ENCODE measurements around the gene FADS6. TPM values are rescaled to one million over a fixed set of nuclear protein-coding genes. Genes with fewer than 3 reads are reported as not detected.

Gene FADS6
- total and polyA plus RNA-seq, 2 of the 13 experiments (the other 11 are each of a cell fraction or from before 2014, with no cell fraction given), result 0.11 TPM

DNA sequence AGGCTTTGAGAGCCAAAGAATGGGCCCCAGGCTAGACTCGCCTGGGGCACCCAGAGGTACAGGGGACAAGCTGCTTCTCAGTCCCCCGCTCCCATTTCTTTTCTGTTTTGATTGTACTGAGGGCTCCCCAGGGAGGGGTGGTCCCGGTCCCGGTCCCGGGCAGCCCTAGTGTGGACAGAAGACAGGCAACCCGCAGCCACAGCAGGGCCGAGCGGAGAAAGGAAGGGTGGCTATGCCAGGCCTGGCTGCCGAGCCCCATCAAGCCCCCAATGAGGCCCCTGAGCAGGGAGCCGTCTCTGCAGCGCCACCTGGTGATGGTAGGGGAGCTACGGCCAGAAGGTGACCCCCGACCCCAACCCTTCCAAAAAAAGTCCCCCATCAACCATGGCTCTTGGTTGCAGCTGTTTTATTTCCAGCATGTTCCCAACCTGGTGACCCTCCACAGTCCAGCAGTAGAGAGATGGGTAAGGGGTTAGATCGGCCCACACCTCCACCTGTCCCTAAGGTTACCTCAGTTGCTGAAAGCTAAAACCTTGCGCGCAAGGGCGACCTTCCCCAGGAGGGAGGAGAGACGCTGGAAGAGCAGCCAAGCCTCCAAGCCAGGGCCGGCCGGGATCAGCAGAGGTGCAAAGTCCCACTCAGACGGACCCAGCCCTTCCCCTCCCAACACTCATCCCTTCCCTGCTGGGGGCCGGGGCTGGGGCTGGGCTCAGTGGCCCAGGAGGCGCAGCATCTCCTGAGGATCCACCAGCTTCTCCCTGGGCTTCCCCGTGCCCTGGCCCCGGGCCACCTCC, 31.1 kb downstream of the FADS6 start (continued):
- TF ChIP-seq, protein P1, sequence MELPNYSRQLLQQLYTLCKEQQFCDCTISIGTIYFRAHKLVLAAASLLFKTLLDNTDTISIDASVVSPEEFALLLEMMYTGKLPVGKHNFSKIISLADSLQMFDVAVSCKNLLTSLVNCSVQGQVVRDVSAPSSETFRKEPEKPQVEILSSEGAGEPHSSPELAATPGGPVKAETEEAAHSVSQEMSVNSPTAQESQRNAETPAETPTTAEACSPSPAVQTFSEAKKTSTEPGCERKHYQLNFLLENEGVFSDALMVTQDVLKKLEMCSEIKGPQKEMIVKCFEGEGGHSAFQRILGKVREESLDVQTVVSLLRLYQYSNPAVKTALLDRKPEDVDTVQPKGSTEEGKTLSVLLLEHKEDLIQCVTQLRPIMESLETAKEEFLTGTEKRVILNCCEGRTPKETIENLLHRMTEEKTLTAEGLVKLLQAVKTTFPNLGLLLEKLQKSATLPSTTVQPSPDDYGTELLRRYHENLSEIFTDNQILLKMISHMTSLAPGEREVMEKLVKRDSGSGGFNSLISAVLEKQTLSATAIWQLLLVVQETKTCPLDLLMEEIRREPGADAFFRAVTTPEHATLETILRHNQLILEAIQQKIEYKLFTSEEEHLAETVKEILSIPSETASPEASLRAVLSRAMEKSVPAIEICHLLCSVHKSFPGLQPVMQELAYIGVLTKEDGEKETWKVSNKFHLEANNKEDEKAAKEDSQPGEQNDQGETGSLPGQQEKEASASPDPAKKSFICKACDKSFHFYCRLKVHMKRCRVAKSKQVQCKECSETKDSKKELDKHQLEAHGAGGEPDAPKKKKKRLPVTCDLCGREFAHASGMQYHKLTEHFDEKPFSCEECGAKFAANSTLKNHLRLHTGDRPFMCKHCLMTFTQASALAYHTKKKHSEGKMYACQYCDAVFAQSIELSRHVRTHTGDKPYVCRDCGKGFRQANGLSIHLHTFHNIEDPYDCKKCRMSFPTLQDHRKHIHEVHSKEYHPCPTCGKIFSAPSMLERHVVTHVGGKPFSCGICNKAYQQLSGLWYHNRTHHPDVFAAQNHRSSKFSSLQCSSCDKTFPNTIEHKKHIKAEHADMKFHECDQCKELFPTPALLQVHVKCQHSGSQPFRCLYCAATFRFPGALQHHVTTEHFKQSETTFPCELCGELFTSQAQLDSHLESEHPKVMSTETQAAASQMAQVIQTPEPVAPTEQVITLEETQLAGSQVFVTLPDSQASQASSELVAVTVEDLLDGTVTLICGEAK (IDR thresholded peaks at IDR 0.05), result no peak
- TF ChIP-seq, protein P1 (CRISPR knock-in tag; IDR thresholded peaks at IDR 0.05), result no peak
- TF ChIP-seq KLF16 (CRISPR knock-in tag; IDR thresholded peaks at IDR 0.05) (no peak), ZC3H13 (CRISPR knock-in tag; IDR thresholded peaks at IDR 0.05) (no peak), HOXD1 (CRISPR knock-in tag; IDR thresholded peaks at IDR 0.05) (peak; percentile 60; the same call in 1 of the 2 replicates), ZNF678 (CRISPR knock-in tag; IDR thresholded peaks at IDR 0.05) (no peak), SOX5 (CRISPR knock-in tag; IDR thresholded peaks at IDR 0.05; ENCODE audit: borderline replicate concordance) (no peak), NFIC (IDR thresholded peaks at IDR 0.05; ENCODE audit: low read length) (no peak), NFKB2 (CRISPR knock-in tag; IDR thresholded peaks at IDR 0.05; ENCODE audit: borderline replicate concordance) (peak; percentile 61; the same call in 1 of the 2 replicates), SMC3 (IDR thresholded peaks at IDR 0.05; ENCODE audit: low read length) (peak; percentile 39; the same call in 1 of the 2 replicates), PREB (CRISPR knock-in tag; IDR thresholded peaks at IDR 0.05) (no peak), JARID2 (CRISPR knock-in tag; IDR thresholded peaks at IDR 0.05; ENCODE audit: insufficient replicate concordance) (no peak), ARNT2 (CRISPR knock-in tag; IDR thresholded peaks at IDR 0.05; ENCODE audit: low read depth) (no peak), PRDM10 (CRISPR knock-in tag; IDR thresholded peaks at IDR 0.05; ENCODE audit: low read depth) (no peak), MLX (CRISPR knock-in tag; IDR thresholded peaks at IDR 0.05) (no peak)
